Activated T-helper 1 cell treated with anti-CD3 and anti-CD28 coated beads, Interleukin-2, amount 50 U/mL, for 16 hours (primary cell): ENCODE results near the gene PRSS12.

Experiments
- DNase-seq, 2 donors: peaks; one replicate each; pipeline ENCODE4 v3.0.0-alpha.2; 2020; ENCODE audit warnings: low read depth in 1 of 2, low spot score in 1 of 2

Gene PRSS12

DNA sequence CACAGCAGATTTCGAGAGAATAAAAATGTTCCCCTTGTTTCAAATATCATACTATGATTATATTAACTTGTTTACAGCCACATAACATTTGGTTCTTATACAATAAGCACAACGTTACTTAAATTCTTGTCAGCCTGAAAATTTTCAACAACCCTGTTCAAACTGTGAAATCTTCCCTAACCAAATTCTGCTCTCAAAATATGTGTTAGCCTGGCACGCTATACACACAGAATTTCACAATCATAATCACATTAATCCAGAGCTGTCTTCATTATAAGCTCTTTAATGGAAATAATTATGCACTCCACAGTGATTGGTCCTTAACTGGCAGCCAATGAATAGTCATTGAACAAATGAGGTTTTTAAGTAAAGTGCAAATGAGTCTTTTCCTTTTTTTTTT lies 7.3 kb upstream of the PRSS12 start:
- no peak for DNase-seq

DNA sequence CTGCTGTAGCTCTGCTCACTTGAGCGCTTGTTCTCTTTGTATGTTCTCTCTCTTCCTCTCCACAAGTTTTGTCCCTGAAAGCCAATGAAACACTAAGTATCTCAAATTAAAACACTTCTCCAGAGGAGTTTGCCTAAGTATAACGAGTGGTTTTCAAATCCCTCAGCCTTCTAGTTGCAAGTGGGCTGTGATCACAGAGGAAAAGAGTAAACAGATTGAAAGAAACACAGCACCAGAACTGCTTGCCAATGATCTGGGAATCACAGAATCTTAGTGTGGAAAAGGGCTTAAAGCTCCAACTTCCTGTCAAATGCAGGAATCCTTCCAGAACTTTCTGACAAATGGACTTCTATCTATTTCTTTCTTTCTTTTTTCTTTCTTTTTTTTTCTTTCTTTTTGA lies 4.8 kb upstream of the PRSS12 start:
- no peak for DNase-seq

- no peak for DNase-seq
Observed at GRCh38 chr4:118356731-118357130, 3.9 kb upstream of the PRSS12 start.

DNA sequence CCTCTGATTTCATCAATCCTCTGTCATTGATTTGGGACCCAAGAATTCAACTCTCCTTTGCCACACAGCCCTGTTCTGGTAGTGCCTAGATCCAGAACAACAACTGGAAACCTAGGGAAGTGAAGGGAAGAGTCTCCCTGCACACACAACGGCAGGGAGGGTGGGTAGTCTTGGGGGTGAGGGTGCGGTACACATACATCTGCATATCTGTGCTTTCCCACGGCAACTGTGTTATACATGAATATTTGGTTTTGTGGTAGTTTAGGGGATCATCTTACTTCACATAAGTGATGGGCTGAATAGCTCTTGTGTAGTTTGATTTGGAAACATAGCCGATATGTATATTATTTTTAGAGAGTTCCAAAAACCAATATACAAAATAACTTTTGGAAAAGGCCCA lies 3.3 kb upstream of the PRSS12 start:
- no peak for DNase-seq

- DNase-seq, result no peak
Observed at GRCh38 chr4:118354913-118355312, 2.1 kb upstream of the PRSS12 start.

DNA sequence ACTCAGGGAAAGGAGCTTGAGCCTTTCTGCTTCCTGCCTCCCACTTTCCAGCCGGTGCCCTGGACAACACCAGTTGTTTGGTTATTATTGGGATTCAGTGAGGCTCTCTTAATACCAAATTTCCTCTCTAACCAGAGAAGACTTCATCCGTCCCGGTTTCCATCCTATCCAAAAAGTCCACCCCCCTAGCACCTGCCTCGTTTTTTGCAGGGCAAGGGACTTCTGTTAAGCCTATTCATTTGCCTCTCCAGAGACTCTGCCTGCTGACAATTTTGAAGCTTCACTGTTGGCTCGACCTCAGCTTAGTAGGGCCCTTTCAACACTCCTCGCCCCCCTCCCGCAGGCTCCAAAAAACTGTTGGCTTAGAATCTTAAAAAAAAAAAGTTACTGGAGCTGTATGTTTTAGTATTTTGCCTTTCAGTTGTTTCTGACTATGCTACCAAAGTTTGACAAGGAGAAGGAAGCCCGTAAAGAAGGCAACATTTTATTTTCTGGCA lies 779 bp upstream of the PRSS12 start:
- no peak for DNase-seq

GRCh38 chr4:118351851-118352827 lies 664 bp downstream of the PRSS12 start:
- DNase-seq, result no peak

DNA sequence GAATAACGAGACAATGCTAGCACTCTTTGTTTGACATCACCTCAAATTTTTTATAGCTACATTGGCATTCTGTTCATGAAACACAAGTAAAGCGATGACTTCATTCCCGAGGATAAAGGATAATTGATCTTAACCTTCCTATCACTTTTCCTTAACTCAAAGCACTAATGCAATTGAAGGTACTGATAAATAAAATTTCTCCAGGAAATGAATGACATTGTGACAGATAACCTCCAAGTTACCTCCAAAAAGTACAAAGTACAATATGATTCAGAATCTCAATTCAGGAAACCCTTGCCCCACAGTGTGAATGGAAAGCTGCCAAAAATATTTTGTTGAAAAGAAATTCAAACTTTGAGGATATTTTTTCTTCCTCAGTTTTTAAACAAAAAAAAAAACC lies 1.8 kb downstream of the PRSS12 start:
- no peak for DNase-seq

DNA sequence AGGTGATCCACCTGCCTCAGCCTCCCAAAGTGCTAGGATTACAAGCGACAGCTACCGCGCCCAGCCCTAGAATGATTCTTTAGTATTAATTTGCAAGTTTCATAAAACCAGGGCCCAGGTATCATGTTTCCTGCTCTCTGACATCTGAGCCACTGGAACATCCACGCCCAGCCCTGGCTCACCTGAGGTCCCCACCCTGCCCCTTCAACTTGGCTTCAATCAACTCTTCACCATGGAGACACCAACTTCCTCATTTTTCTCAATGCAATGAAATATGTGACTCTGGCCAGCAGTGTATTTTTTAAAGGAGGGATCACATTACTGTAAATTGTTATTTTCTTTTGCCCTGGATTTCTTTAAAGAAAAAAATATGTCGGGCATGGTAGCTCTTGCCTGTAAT lies 3.9 kb downstream of the PRSS12 start:
- no peak for DNase-seq

GRCh38 chr4:118346495-118346894 lies 6.3 kb downstream of the PRSS12 start:
- DNase-seq, result no peak

DNA sequence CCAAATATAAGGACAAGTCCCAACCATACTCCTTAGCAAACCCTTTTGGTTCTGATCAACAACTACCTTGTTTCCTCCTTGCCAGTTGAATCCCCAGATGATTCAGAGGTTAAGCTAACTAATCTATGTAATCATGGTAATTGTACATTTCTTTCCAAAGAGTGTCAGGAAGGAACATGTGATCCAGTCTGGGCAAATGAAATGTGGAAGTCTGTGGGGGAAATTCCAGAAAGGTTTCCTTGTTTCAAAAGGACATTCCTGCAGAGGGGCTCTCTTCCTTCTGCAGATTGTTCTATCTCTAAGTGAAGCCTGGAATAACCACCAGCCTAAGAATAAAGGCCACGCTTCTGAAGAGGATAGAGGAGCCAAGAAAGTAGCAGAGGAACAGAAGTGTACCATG lies 7.0 kb downstream of the PRSS12 start:
- no peak for DNase-seq

GRCh38 chr4:118344801-118345200 lies 8.0 kb downstream of the PRSS12 start:
- DNase-seq, result no peak

DNA sequence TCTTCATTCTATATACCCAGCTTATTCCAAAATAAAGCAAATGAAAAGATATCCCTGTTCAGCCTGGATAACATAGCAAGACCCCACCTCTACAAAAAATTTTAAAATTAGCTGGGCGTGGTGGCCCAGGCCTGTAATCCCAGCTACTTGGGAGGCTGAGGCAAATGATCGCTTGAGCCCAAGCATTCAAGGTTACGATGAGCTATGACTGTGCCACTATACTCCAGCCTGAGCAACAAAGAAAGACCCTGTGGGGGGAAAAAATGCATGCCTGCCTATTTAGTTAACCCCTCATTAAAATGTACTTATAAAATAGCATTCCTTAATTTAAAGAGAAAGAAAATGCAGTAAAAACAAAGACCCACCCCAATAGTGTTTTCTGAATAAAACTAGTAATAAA lies 9.3 kb downstream of the PRSS12 start:
- DNase-seq, result no peak

- no peak for DNase-seq
Observed at GRCh38 chr4:118340109-118340508, 12.7 kb downstream of the PRSS12 start.

GRCh38 chr4:118338981-118339765 lies 13.6 kb downstream of the PRSS12 start:
- no peak for DNase-seq

DNA sequence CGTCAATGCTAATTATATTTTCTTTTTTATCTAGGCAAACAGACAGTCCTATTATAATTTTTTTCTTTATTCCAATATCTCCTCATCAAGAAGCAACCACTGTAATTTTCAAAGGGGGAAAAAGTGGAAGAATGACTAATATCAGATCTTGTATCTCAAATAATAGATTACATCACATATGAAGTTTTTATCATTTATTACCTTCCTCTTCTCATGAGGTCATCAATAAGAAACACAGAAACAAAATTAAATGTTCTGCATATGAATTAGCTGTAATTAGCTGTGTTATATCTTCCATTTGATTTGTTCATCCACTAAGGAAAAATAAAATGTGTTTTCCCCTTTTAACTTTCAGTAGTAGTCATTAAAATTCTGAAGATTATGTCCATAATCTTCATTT lies 14.3 kb downstream of the PRSS12 start:
- DNase-seq, result no peak

DNA sequence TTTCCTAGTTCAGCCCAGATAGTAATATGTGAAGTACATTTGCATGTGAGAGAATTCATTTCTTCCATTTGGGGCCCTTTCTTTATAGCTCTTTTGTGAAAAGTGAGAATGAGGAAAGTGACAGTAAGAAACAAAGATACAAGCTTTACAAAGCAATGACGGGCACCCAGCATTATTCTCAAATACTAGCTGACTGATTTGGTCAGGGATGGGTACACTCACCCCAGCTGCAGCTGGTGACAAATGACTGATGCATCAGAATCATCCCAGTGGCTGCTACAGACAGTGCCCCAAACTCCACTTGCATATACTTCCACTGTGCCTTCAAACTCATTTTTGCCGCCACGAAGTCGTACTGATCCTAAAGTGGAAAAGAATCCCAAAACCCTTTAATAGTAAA lies 14.8 kb downstream of the PRSS12 start:
- no peak for DNase-seq

DNA sequence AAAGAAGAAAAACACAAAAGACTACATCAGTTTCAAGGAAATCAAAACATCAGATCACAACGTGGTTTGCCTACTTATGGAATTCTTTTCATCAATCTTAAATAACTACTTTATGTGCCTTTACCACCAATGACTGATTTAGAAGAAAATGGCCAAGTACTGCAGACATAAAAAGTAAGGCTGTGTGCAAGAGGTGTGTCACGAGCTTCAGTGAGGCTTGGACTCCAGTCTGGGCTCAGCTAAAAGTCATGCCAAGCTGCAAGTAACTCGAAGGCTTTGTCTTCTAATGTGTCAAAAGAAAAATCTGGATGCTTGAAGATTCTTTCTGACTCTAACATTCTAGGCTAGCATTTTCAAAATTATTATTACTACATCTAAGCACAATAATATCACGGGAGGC lies 17.0 kb downstream of the PRSS12 start:
- no peak for DNase-seq

- DNase-seq, result no peak
Observed at GRCh38 chr4:118335324-118335723, 17.5 kb downstream of the PRSS12 start.

DNA sequence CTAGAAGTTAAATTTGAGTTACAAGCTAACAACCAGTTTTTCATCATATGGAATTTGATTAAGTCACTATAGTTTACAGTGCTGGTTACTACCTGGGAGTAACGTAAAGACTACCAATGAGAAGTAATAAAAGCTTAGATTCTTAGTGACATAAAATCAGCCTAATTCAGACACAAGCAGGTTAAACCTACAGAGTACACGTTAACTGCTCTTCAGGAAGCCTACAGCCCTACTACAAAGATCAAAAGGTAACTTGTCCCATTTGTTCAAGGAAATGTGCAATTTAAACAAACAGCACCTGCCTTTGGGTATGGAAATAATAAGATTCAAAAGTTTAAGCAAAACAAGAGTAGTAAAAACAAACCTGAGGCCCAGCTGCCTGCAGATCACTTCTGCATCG lies 21.5 kb downstream of the PRSS12 start:
- DNase-seq, result no peak

DNA sequence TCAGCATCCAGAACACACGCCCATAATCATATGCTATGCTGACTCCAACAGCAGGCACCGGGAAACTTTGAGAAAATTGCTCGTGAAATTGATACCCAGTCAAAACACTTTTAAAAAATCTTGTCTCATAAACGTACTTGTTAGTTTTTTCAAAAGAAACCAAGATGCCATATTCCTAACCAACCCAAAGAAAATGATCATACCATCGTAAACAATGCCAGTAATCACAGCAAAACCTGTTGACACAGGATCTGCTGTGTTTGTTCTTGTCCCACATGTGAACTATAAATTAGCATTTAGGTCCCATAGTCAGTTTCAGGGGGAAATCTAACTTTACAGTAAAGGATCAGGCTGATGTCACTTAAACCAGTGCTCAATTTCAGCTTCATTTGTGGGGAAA lies 23.0 kb downstream of the PRSS12 start:
- DNase-seq, result no peak
